ENCODE measurements around the gene USHBP1.

DNA sequence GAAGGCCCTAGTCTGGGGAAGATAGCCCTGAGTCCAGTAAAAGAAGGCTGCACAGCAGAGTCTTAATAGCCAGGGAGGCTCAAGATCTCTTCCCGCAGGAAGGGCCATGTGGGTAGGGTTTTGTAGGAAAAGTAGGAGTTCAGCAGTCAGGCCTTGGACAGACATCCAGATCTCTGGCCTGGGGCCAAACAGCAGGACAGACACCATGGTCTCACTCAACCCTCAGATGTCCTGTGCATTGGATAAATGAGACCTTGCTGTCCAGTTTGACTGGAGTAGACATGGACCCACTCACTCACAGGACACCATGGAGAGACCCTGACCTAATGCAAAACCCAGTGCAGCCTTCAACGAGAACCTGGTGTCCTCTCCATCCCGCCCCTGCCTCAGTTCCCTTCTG lies 34.7 kb downstream of the USHBP1 start:
- TF ChIP-seq, protein P1, sequence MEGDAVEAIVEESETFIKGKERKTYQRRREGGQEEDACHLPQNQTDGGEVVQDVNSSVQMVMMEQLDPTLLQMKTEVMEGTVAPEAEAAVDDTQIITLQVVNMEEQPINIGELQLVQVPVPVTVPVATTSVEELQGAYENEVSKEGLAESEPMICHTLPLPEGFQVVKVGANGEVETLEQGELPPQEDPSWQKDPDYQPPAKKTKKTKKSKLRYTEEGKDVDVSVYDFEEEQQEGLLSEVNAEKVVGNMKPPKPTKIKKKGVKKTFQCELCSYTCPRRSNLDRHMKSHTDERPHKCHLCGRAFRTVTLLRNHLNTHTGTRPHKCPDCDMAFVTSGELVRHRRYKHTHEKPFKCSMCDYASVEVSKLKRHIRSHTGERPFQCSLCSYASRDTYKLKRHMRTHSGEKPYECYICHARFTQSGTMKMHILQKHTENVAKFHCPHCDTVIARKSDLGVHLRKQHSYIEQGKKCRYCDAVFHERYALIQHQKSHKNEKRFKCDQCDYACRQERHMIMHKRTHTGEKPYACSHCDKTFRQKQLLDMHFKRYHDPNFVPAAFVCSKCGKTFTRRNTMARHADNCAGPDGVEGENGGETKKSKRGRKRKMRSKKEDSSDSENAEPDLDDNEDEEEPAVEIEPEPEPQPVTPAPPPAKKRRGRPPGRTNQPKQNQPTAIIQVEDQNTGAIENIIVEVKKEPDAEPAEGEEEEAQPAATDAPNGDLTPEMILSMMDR (IDR thresholded peaks at IDR 0.05 in 2 of 3, conservative IDR thresholded peaks at IDR 0.05 in 1 of 3; ENCODE audit: control insufficient read depth in 2 of 3, extremely low read depth in 1 of 3, insufficient read depth in 1 of 3, low read depth in 3 of 3, low read length in 3 of 3): no peak
- TF ChIP-seq, protein P2, sequence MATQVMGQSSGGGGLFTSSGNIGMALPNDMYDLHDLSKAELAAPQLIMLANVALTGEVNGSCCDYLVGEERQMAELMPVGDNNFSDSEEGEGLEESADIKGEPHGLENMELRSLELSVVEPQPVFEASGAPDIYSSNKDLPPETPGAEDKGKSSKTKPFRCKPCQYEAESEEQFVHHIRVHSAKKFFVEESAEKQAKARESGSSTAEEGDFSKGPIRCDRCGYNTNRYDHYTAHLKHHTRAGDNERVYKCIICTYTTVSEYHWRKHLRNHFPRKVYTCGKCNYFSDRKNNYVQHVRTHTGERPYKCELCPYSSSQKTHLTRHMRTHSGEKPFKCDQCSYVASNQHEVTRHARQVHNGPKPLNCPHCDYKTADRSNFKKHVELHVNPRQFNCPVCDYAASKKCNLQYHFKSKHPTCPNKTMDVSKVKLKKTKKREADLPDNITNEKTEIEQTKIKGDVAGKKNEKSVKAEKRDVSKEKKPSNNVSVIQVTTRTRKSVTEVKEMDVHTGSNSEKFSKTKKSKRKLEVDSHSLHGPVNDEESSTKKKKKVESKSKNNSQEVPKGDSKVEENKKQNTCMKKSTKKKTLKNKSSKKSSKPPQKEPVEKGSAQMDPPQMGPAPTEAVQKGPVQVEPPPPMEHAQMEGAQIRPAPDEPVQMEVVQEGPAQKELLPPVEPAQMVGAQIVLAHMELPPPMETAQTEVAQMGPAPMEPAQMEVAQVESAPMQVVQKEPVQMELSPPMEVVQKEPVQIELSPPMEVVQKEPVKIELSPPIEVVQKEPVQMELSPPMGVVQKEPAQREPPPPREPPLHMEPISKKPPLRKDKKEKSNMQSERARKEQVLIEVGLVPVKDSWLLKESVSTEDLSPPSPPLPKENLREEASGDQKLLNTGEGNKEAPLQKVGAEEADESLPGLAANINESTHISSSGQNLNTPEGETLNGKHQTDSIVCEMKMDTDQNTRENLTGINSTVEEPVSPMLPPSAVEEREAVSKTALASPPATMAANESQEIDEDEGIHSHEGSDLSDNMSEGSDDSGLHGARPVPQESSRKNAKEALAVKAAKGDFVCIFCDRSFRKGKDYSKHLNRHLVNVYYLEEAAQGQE (IDR thresholded peaks at IDR 0.05; ENCODE audit: low read depth, low read length): no peak
- TF ChIP-seq KDM1A (IDR thresholded peaks at IDR 0.05; ENCODE audit: borderline replicate concordance) (no peak), ETV6 (conservative IDR thresholded peaks at IDR 0.05 in 1 of 2, IDR thresholded peaks at IDR 0.05 in 1 of 2; ENCODE audit: borderline replicate concordance in 1 of 2, low read depth in 1 of 2) (no peak), SIX5 (IDR thresholded peaks at IDR 0.05; ENCODE audit: low read depth, low read length, severe bottlenecking) (no peak), CBFB (IDR thresholded peaks at IDR 0.05; ENCODE audit: low read depth) (no peak), TAF1 (IDR thresholded peaks at IDR 0.05; ENCODE audit: borderline replicate concordance, low read depth, low read length) (no peak), BACH1 (IDR thresholded peaks at IDR 0.05; ENCODE audit: borderline replicate concordance) (no peak), CEBPB (IDR thresholded peaks at IDR 0.05; ENCODE audit: borderline replicate concordance in 1 of 2, low read depth in 2 of 2, low read length in 2 of 2) (no peak), BHLHE40 (IDR thresholded peaks at IDR 0.05; ENCODE audit: borderline replicate concordance in 1 of 2, low read depth in 2 of 2, low read length in 1 of 2) (no peak)
- TF ChIP-seq, protein P3, sequence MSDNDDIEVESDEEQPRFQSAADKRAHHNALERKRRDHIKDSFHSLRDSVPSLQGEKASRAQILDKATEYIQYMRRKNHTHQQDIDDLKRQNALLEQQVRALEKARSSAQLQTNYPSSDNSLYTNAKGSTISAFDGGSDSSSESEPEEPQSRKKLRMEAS (IDR thresholded peaks at IDR 0.05; ENCODE audit: low read depth, low read length): no peak
- TF ChIP-seq, protein P4, sequence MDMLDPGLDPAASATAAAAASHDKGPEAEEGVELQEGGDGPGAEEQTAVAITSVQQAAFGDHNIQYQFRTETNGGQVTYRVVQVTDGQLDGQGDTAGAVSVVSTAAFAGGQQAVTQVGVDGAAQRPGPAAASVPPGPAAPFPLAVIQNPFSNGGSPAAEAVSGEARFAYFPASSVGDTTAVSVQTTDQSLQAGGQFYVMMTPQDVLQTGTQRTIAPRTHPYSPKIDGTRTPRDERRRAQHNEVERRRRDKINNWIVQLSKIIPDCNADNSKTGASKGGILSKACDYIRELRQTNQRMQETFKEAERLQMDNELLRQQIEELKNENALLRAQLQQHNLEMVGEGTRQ (IDR thresholded peaks at IDR 0.05; ENCODE audit: borderline replicate concordance, low read depth, low read length): no peak

All from GM12878 (cell line).